ENCODE data around the gene CORO2A.

DNA sequence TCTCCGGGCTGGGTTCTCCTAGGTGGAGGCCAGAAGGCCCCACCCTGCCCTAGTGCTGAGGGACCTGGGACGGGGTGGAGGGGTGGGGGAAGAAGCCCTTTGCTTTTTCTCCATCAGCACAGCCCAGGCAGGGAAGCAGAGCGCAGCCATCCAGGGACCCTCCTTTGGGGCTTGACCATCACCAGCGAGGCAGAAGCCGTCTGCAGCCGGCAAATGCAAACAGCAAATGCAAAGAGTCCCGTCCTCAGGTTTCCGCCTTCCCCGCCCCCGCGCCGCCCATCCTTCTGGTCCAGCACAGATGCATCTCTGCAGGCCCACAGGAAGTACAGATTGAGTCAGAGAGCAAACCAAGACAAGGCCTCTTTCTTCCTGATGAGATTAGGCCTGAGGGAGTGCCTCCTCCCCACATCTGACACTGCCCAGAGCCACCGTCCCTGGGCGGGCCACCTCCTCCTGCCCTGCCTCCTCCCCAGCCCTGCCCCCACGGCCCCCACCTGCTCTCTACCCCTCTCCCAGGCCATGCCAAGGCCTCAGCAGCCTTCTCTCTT lies 23.4 kb downstream of the CORO2A start:
- no peak for TF ChIP-seq EP300 (IDR thresholded peaks at IDR 0.05)
- TF ChIP-seq, protein P1, sequence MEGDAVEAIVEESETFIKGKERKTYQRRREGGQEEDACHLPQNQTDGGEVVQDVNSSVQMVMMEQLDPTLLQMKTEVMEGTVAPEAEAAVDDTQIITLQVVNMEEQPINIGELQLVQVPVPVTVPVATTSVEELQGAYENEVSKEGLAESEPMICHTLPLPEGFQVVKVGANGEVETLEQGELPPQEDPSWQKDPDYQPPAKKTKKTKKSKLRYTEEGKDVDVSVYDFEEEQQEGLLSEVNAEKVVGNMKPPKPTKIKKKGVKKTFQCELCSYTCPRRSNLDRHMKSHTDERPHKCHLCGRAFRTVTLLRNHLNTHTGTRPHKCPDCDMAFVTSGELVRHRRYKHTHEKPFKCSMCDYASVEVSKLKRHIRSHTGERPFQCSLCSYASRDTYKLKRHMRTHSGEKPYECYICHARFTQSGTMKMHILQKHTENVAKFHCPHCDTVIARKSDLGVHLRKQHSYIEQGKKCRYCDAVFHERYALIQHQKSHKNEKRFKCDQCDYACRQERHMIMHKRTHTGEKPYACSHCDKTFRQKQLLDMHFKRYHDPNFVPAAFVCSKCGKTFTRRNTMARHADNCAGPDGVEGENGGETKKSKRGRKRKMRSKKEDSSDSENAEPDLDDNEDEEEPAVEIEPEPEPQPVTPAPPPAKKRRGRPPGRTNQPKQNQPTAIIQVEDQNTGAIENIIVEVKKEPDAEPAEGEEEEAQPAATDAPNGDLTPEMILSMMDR (IDR thresholded peaks at IDR 0.05) = no peak

All from esophagus muscularis mucosa (tissue), 3 donors.